ENCODE results near the gene HTR3A.

- no peak for TF ChIP-seq CTCF (IDR thresholded peaks at IDR 0.05; ENCODE audit: low read length)
- no peak for TF ChIP-seq EZH2 (IDR thresholded peaks at IDR 0.05; ENCODE audit: borderline replicate concordance, low read length)
Measured at GRCh38 chr11:113928311-113928710, 46.6 kb upstream of the HTR3A start.

Data from OCI-LY1 (cell line).